Activated CD8-positive, alpha-beta memory T cell treated with anti-CD3 and anti-CD28 coated beads, Interleukin-2, amount 50 U/mL, for 24 hours (primary cell): ENCODE results near the gene NDRG2.
"Not testable (repeated sequence)": the region's sequence is repeated elsewhere in the genome, so short reads cannot be mapped to it uniquely, and the experiment has no call there.

ENCODE experiments used
- DNase-seq: peaks from one replicate; pipeline ENCODE4 v3.0.0-alpha.2; 2020; ENCODE audit errors: extremely low read depth

Gene NDRG2

GRCh38 chr14:21009721-21010120, 15.1 kb downstream of the NDRG2 start:
- DNase-seq = not testable (repeated sequence)

- no peak for DNase-seq
Observed at GRCh38 chr14:21003788-21004346, 21.0 kb downstream of the NDRG2 start.

DNA sequence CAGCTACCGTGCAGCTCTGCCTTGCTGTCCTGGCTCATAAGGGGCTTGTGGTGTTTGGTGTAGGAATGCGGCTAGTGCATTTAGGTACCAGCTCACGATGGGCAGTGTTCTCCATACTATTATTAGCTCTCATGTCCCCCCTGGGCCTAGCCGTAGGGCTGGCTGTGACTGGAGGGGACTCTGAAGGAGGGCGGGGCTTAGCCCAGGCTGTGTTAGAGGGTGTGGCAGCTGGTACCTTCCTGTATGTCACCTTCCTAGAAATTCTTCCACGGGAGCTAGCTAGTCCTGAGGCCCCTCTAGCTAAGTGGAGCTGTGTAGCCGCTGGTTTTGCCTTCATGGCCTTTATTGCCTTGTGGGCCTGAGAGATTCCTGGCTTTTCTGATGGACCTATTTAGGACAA, 23.6 kb downstream of the NDRG2 start:
- DNase-seq = no peak

GRCh38 chr14:20999591-20999990, 25.3 kb downstream of the NDRG2 start:
- no peak for DNase-seq

GRCh38 chr14:20998674-20999366, 26.0 kb downstream of the NDRG2 start, which contains the start of gene SLC39A2:
TSS of gene SLC39A2 (plus strand) at chr14:20999293. CDS start at chr14:20999447, 154 bp downstream.
- no peak for DNase-seq

GRCh38 chr14:20998139-20998538, 26.7 kb downstream of the NDRG2 start:
- no peak for DNase-seq

GRCh38 chr14:20997564-20997963, 27.3 kb downstream of the NDRG2 start:
- no peak for DNase-seq

GRCh38 chr14:20997115-20997514, 27.7 kb downstream of the NDRG2 start:
- DNase-seq = no peak

DNA sequence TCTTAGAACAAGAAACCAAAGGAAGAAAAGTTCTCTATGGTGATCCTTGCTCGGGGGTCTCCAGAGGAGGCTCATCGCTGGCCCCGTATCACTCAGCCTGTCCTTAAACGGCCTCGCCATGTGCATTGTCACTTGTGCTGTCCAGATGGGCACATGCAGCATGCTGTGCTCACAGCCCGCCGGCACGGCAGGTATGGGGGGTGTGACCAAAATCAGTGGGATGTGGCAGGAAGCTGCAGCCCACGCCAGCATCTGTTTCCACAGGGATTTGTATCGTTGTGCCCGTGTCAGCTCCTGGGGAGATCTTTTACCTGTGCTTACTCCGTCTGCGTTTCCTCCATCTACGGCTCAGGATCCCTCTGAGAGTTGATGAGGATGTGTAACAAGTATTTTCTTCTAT, 28.3 kb downstream of the NDRG2 start:
- no peak for DNase-seq

- DNase-seq = peak; percentile 75
Observed at GRCh38 chr14:20989787-20990600, 34.9 kb downstream of the NDRG2 start, which contains the start of gene METTL17. TSS of gene METTL17 (plus strand) at chr14:20989980. CDS start at chr14:20990003, 23 bp downstream.

- DNase-seq = no peak
Observed at GRCh38 chr14:20989471-20989786, 35.4 kb downstream of the NDRG2 start.

- no peak for DNase-seq
Observed at GRCh38 chr14:20988717-20989470, 36.0 kb downstream of the NDRG2 start.

GRCh38 chr14:20986811-20987210, 38.0 kb downstream of the NDRG2 start:
- no peak for DNase-seq

DNA sequence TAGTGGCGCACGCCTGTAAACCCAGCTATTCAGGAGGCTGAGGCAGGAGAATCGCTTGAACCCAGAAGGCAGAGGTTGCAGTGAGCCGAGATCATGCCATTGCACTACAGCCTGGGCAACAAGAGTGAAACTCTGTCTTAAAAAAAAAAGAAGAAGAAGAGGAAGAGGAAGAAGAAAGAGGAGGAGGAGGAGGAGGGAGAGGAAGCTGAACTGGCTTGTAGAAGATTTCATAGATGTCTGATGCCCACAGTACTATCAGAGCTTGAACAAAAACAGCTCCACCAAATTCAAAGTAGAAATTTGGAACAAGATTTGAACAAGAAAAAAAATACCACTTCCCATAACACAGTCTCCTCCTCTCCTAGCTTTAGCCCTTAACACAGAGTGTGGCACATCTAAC, 39.2 kb downstream of the NDRG2 start:
- not testable (repeated sequence) for DNase-seq

GRCh38 chr14:20982646-20983369, 42.1 kb downstream of the NDRG2 start:
- no peak for DNase-seq

DNA sequence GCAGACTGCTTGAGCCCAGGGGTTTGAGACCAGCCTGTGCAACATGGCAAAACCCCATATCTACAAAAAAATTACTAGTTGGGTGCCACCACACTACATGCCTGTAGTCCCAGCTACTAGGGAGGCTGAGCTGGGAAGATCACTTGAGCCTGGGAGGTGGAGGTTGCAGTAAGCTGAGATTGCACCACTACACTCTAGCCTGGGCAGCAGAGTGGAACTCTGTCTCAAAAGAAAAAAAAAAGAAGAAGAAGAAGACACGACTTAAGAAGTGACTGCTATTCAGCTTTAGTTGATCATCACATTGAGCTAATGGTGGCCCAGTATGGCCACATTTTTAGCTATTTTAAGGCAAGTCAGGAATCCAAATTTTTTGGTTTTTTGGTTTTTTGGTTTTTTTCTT, 44.0 kb downstream of the NDRG2 start:
- DNase-seq = no peak

DNA sequence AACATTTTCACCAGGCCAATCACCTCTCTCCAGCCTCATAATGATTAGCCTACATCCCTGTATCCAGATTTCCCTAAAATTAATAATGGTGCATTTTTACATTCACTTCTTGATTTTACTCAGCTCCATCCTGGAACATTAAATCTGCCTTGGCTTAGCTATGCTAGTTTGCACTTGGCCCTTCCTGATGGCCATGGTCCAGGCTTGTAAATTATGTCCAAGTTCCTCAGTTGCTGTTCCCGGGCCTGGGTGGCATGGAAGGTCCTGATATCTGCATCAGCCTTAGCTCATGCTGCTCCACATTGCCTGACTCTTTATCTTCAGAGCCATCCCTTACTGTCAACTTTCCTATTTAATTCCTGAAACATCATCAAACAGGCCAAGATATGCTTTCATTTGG, 46.2 kb downstream of the NDRG2 start:
- no peak for DNase-seq

DNA sequence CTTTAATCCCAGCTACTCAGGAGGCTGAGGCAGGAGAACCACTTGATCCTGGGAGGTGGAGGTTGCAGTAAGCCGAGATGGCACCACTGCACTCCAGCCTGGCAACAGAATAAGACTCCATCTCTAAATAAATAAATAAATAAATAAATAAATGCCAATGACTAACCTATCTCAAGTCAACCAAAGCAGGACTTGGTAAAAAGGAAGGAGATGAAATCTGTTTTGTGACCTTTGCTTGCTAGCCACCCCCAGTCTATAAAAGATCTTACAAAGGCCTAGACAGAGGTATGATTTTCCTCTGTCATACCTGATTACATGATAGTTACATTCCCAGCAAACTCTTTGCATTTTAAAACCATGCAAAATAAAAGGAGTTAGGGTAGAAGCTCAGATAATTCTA, 48.6 kb downstream of the NDRG2 start:
- no peak for DNase-seq

DNA sequence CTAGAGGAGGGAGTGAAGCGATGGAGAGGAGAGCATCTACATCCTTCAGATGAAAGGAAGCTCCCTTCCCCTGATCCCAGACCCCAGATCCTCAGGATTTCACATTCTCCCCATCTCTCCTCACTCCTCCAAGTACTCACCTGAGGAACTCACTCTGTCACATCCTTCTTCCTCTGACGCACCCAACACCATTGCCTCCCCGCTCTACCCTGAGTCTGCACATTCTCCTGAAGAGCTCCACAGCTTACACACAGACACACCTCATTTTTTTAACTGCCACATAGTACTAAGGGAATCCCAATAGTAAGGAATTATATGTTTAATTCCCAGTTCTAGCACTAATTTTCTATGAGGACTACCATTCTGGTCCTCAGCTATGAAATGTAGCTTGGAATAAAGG, 51.4 kb downstream of the NDRG2 start:
- no peak for DNase-seq

- DNase-seq = no peak
Observed at GRCh38 chr14:20971705-20972021, 53.2 kb downstream of the NDRG2 start.

DNA sequence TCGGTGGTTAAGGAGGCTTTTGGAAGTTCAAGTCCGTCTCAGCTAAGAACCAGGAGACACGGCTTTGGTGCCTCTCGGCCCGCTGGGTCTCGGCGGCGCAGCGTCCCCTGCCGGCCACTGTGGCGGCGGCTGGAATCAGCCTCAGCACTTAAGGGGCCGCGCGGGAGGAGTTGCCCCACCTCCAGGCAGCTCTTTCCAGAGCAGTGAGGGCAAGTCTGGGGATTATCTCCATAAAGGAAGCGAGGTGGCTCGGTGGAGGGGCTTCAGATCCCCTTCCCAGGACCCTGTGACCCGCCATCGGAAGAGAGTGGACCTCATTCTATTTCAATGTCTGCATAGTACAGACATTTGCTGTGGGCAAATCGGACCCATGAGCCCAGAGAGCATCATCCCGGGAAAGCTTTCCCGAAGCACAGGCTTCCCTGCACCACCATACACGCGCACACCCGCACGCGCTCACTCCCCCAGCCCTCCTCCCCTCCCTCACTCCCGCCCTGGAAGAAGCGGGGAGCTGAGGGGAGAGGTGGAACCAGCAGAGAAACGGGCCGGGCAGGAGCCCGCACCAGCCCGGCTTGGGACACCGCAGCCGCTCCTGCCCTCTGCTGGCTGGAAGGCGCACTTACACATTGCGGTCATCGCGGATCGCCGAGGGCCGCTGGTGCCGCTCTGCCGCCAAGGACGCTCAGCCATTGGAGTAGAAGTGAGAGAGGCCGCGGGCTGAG, 53.7 kb downstream of the NDRG2 start:
- DNase-seq = peak; percentile 44
